ENCODE measurements around the gene NCAPG2.

The NCAPG2 gene

GRCh38 chr7:158588878-158589442 lies 115.6 kb downstream of the NCAPG2 start:
- no peak for DNase-seq

- DNase-seq, result no peak
Measured at GRCh38 chr7:158588085-158588877, 116.3 kb downstream of the NCAPG2 start.

- DNase-seq, result peak; percentile 32
Measured at GRCh38 chr7:158587162-158588084, 117.2 kb downstream of the NCAPG2 start, which contains the start of gene PTPRN2. TSS of gene PTPRN2 (minus strand) at chr7:158587823.

GRCh38 chr7:158586499-158587161 lies 118.0 kb downstream of the NCAPG2 start:
- no peak for DNase-seq

- no peak for DNase-seq
Measured at GRCh38 chr7:158585721-158586498, 118.7 kb downstream of the NCAPG2 start.

GRCh38 chr7:158584407-158584806 lies 120.2 kb downstream of the NCAPG2 start:
- no peak for DNase-seq

- no peak for DNase-seq
Measured at GRCh38 chr7:158583810-158584209, 120.8 kb downstream of the NCAPG2 start.

GRCh38 chr7:158583143-158583542 lies 121.5 kb downstream of the NCAPG2 start:
- DNase-seq, result no peak

- no peak for DNase-seq
Measured at GRCh38 chr7:158582089-158582456, 122.5 kb downstream of the NCAPG2 start.

GRCh38 chr7:158581440-158582088 lies 123.0 kb downstream of the NCAPG2 start:
- DNase-seq, result no peak
